K562 (cell line): ENCODE measurements around the gene KRTAP6-1. TPM values are rescaled to one million over a fixed set of nuclear protein-coding genes. Genes with fewer than 3 reads are reported as not detected.

ENCODE experiments used
- ATAC-seq: fragments of 200-7000 bp; cut with Tn5 transposase; 3 replicates; pipeline ENCODE4 v1.9.1; 2020; ENCODE audit warnings: moderate library complexity
- BruUV-seq: library from RNA; stranded (reverse); fragments of 400-500 nt; replicated peaks from 2 replicates; lab custom pipeline; 2021; lab: Mats Ljungman, UMichigan
- CTCF ChIA-PET: fragments of 300-600 bp; formaldehyde crosslinking; extraction: SDS; loops from one replicate; lab custom pipeline; 2021; ENCODE audit warnings: low intra/inter-chr PET ratio; lab: Yijun Ruan, JAX
- POLR2A ChIA-PET: fragments of 300-600, 350-650 bp; sonication (Branson Sonifier 250); formaldehyde crosslinking; extraction: SDS; loops from one replicate; lab custom pipeline; 2021; ENCODE audit warnings: antibody characterized with exemption, inconsistent platforms; lab: Yijun Ruan, JAX
- DNase-seq, 4 experiments: peaks; one replicate each; pipeline versions ENCODE4 v3.0.0 to v3.0.0-alpha.2; 2011 to 2018; ENCODE audit warnings: low spot score in 3 of 4, mixed read lengths in 3 of 4; ENCODE audit errors: extremely low read depth in 1 of 4
- FAIRE-seq: peaks from 2 replicates; lab custom pipeline; 2011; peaks lifted over from hg19 to GRCh38; lab: Jason Lieb, UNC
- H2AFZ ChIP-seq: 2 replicates; pipeline ENCODE4 v1.6.0; 2011; ENCODE audit warnings: low read depth, low read length, control low read depth, inconsistent platforms
- H3K27ac ChIP-seq: fragments of 200-600 bp; 3 replicates; pipeline ENCODE4 v1.8.0; 2011; ENCODE audit warnings: low read depth, mild to moderate bottlenecking, control low read depth, inconsistent platforms, low read length, moderate library complexity, mixed read lengths; ENCODE audit errors: extremely low read depth
- H3K27me3 ChIP-seq, 2 experiments: fragments of 300-600 bp in 1 of 2; 2 replicates in 1 of 2; 3 replicates in 1 of 2; pipeline versions ENCODE4 v1.6.0 to v1.8.0; 2011; ENCODE audit warnings: inconsistent platforms in 2 of 2, low read length in 2 of 2, mild to moderate bottlenecking in 1 of 2, mixed read lengths in 1 of 2, moderate library complexity in 1 of 2; ENCODE audit not compliant: control insufficient read depth in 2 of 2, insufficient read depth in 2 of 2
- H3K36me3 ChIP-seq: fragments of 300-600 bp; 3 replicates; pipeline ENCODE4 v1.8.0; 2011; ENCODE audit warnings: mild to moderate bottlenecking, low read length, inconsistent platforms; ENCODE audit not compliant: control insufficient read depth, insufficient read depth
- H3K4me1 ChIP-seq, 2 experiments: fragments of 200-600 bp in 1 of 2; replicated peaks in 1 of 2; 2 replicates in 1 of 2; 3 replicates in 1 of 2; pipeline versions ENCODE4 v1.5.1 to v1.8.0; 2011; ENCODE audit warnings: inconsistent platforms in 2 of 2, low read length in 2 of 2, mild to moderate bottlenecking in 1 of 2, mixed read lengths in 1 of 2, moderate library complexity in 1 of 2; ENCODE audit not compliant: control insufficient read depth in 2 of 2, insufficient read depth in 2 of 2
- H3K4me2 ChIP-seq: 2 replicates; pipeline ENCODE4 v1.6.1; 2011; ENCODE audit warnings: low read length, control low read depth, inconsistent platforms, mixed read lengths; ENCODE audit not compliant: insufficient read depth
- H3K4me3 ChIP-seq: fragments of 200-600 bp; sonication (generic), shearing (Covaris generic); 2 replicates; pipeline ENCODE4 v1.5.1; 2016; ENCODE audit warnings: control low read depth, inconsistent platforms
- H3K79me2 ChIP-seq: fragments of 200-600 bp; 3 replicates; pipeline ENCODE4 v1.8.0; 2011; ENCODE audit warnings: low read length, inconsistent platforms; ENCODE audit not compliant: control insufficient read depth, insufficient read depth
- H3K9ac ChIP-seq, 2 experiments: 2 replicates each; pipeline versions ENCODE4 v1.6.0 to v1.6.1; 2011; ENCODE audit warnings: low read depth in 2 of 2, low read length in 2 of 2, control low read depth in 1 of 2, inconsistent platforms in 1 of 2, mild to moderate bottlenecking in 1 of 2, mixed read lengths in 1 of 2; ENCODE audit not compliant: insufficient read depth in 1 of 2
- H3K9me1 ChIP-seq: one replicate; pipeline ENCODE4 v1.6.0; 2011; ENCODE audit warnings: inconsistent platforms, mild to moderate bottlenecking, low read length, moderate library complexity; ENCODE audit not compliant: control insufficient read depth, insufficient read depth
- H3K9me3 ChIP-seq: replicated peaks from 2 replicates; pipeline ENCODE4 v1.5.1; 2011; ENCODE audit warnings: low read depth, low read length, inconsistent platforms; ENCODE audit not compliant: control insufficient read depth, insufficient read depth
- H4K20me1 ChIP-seq: replicated peaks from 2 replicates; pipeline ENCODE4 v1.6.1; 2011; ENCODE audit warnings: low read length, inconsistent platforms, mixed read lengths; ENCODE audit not compliant: control insufficient read depth, insufficient read depth
- BCL6 ChIP-seq: fragments of 250-450 bp; sonication (Bioruptor Pico); IDR thresholded peaks from 2 replicates; pipeline ENCODE4 v1.4.0; 2020
- CAMTA2 ChIP-seq: fragments of 250-450 bp; sonication (Bioruptor Pico); conservative IDR thresholded peaks from 2 replicates; pipeline ENCODE4 v1.5.1; 2022
- CHD1 ChIP-seq: fragments of 200-600 bp; sonication (generic); IDR thresholded peaks from one replicate; pipeline ENCODE4 v1.6.1; 2012; ENCODE audit warnings: mild to moderate bottlenecking, moderate library complexity, low read length, inconsistent platforms
- CLOCK ChIP-seq: fragments of 250-450 bp; sonication (Bioruptor Pico); IDR thresholded peaks from 2 replicates; pipeline ENCODE4 v1.4.0; 2020; ENCODE audit warnings: mild to moderate bottlenecking, moderate library complexity, borderline replicate concordance
- NFE2L1 ChIP-seq: fragments of 450-650 bp; IDR thresholded peaks from 2 replicates; pipeline ENCODE4 v1.6.1; 2016; ENCODE audit warnings: missing genetic modification characterization, low read depth, mild to moderate bottlenecking, missing compliant biosample characterization, moderate library complexity, borderline replicate concordance
- PHF8 ChIP-seq: fragments of 200-600 bp; sonication (generic); IDR thresholded peaks from 2 replicates; pipeline ENCODE4 v1.6.1; 2012; ENCODE audit warnings: mixed run types, mild to moderate bottlenecking, inconsistent platforms, low read length, moderate library complexity, borderline replicate concordance
- POU5F1 ChIP-seq: fragments of 150-350 bp; IDR thresholded peaks from 2 replicates; pipeline ENCODE4 v1.6.1; 2014; ENCODE audit warnings: borderline replicate concordance, low read length, low read depth, mild to moderate bottlenecking; ENCODE audit not compliant: partially characterized antibody
- RBM15 ChIP-seq: fragments of 200-400 bp; formaldehyde crosslinking; IDR thresholded peaks from 2 replicates; pipeline ENCODE4 v1.6.1; 2018; ENCODE audit warnings: mild to moderate bottlenecking, low read length, moderate library complexity; ENCODE audit not compliant: insufficient read depth
- SAP30 ChIP-seq: fragments of 200-600 bp; sonication (generic); IDR thresholded peaks from 2 replicates; pipeline ENCODE4 v1.6.1; 2012; ENCODE audit warnings: borderline replicate concordance, low read depth, mild to moderate bottlenecking, moderate library complexity, low read length, control low read depth, inconsistent platforms; ENCODE audit not compliant: insufficient read depth, poor library complexity, severe bottlenecking
- SREBF2 ChIP-seq: sonication (generic); formaldehyde crosslinking; IDR thresholded peaks from 2 replicates; pipeline ENCODE4 v1.4.0; 2020; ENCODE audit warnings: mild to moderate bottlenecking, missing genetic modification reagents
- TARDBP ChIP-seq: fragments of 450-650 bp; IDR thresholded peaks from 2 replicates; pipeline ENCODE4 v1.6.1; 2016
- TRIM28 ChIP-seq: fragments of 450-650 bp; IDR thresholded peaks from 2 replicates; pipeline ENCODE4 v1.6.1; 2017
- WHSC1 ChIP-seq: IDR thresholded peaks from one replicate; pipeline ENCODE4 v1.6.1; 2012; ENCODE audit warnings: low read length, control low read depth, inconsistent platforms
- ZNF165 ChIP-seq: fragments of 250-450 bp; sonication (Bioruptor Pico); IDR thresholded peaks from 2 replicates; pipeline ENCODE4 v1.4.0; 2020; ENCODE audit warnings: borderline replicate concordance
- WGBS: fragments of 100-300 bp; shearing (Covaris generic); methylation state at CpG from one replicate; pipeline ENCODE4 v1.1.6; 2016; ENCODE audit warnings: low coverage, mixed read lengths; ENCODE audit not compliant: insufficient coverage; ENCODE audit errors: missing lambda C conversion rate; 5-methylcytosine and 5-hydroxymethylcytosine counted together
- in situ Hi-C: fragments of 300-500 bp; cut with MboI; formaldehyde crosslinking; loops from 4 replicates; pipeline ENCODE4 v1.15.0; 2018; ENCODE audit warnings: inconsistent platforms, mixed read lengths
- intact Hi-C: fragments of 100-400 bp; cut with micrococcal nuclease; formaldehyde crosslinking; loops from 2 replicates; pipeline ENCODE4 v1.14.2; 2022
- polyA plus RNA-seq, 8 experiments: library from polyadenylated mRNA; depleted of rRNA in 4 of 8; stranded (reverse) in 5 of 8; unstranded in 3 of 8; fragments of >200 nt; fragmentation: Nextera tagmentation in 2 of 8; fragmentation: Illumina TruSeq in 1 of 8; extraction: Ambion mirVana in 2 of 8; extraction: Trizol in 1 of 8; gene quantifications; 2 replicates each; pipeline versions ENCODE4 v1.2.1 to v1.2.3, GENCODE V29; 2011 to 2014; ENCODE audit warnings: inconsistent platforms in 1 of 8, missing spikeins in 1 of 8
- total RNA-seq, 7 experiments: library from RNA; depleted of rRNA in 6 of 7; stranded (reverse); fragments of >200 nt in 6 of 7; fragmentation: Illumina TruSeq in 2 of 7; extraction: Trizol in 2 of 7; gene quantifications; 2 replicates each; pipeline versions ENCODE4 v1.2.1 to v1.2.3, GENCODE V29; 2011 to 2021; ENCODE audit warnings: low replicate concordance in 1 of 7
- TF ChIP-seq, protein P1 (sequence below): fragments of 450-650 bp; IDR thresholded peaks from 2 replicates; pipeline ENCODE4 v1.6.1; 2016; ENCODE audit warnings: antibody characterized with exemption
- TF ChIP-seq, protein P2 (sequence below): fragments of 450-650 bp; IDR thresholded peaks from 2 replicates; pipeline ENCODE4 v1.6.1; 2016; ENCODE audit warnings: missing biosample characterization, missing genetic modification characterization

KRTAP6-1 gene
- total and polyA plus RNA-seq, 9 of the 15 experiments (the other 6 are each of a cell fraction or from before 2014, with no cell fraction given), result not detected

GRCh38 chr21:30579346-30579745 is 34.4 kb downstream of the KRTAP6-1 start:
- in situ Hi-C loops (no loop called here), intact Hi-C loops (no loop called here)
- FAIRE-seq, result no peak
- TF ChIP-seq NFE2L1 (tag) (no peak), TARDBP (no peak), CLOCK (CRISPR knock-in tag) (no peak), CHD1 (no peak), SREBF2 (no peak), CAMTA2 (no peak), PHF8 (no peak), POU5F1 (no peak), TRIM28 (no peak), ZNF165 (CRISPR knock-in tag) (no peak), SAP30 (no peak), BCL6 (CRISPR knock-in tag) (no peak), WHSC1 (no peak), RBM15 (no peak)
- TF ChIP-seq, protein P1, sequence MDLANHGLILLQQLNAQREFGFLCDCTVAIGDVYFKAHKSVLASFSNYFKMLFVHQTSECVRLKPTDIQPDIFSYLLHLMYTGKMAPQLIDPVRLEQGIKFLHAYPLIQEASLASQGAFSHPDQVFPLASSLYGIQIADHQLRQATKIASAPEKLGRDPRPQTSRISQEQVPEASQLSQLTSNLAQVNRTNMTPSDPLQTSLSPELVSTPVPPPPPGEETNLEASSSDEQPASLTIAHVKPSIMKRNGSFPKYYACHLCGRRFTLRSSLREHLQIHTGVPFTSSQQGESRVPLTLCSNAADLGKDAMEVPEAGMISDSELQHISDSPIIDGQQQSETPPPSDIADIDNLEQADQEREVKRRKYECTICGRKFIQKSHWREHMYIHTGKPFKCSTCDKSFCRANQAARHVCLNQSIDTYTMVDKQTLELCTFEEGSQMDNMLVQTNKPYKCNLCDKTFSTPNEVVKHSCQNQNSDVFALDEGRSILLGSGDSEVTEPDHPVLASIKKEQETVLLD, result no peak
- TF ChIP-seq, protein P2, sequence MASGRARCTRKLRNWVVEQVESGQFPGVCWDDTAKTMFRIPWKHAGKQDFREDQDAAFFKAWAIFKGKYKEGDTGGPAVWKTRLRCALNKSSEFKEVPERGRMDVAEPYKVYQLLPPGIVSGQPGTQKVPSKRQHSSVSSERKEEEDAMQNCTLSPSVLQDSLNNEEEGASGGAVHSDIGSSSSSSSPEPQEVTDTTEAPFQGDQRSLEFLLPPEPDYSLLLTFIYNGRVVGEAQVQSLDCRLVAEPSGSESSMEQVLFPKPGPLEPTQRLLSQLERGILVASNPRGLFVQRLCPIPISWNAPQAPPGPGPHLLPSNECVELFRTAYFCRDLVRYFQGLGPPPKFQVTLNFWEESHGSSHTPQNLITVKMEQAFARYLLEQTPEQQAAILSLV (tag), result no peak
- no peaks in the 10 kb centered on the region for H3K27me3 ChIP-seq
- CTCF ChIA-PET, result no interaction called here
- no peaks in the 10 kb centered on the region for H4K20me1 ChIP-seq
- DNase-seq, result no peak
- no peak overlapping the region for H2AFZ ChIP-seq
- 0% methylated on average over 1 of the region's 1 CpG for WGBS
- H3K9me3 ChIP-seq, result no peaks in the 10 kb centered on the region; the same call in 1 of the 2 replicates
- no peak overlapping the region for H3K9ac ChIP-seq
- H3K79me2 ChIP-seq, result no peaks in the 10 kb centered on the region
- no peaks in the 10 kb centered on the region for H3K9me1 ChIP-seq
- no TSS peak for BruUV-seq
- H3K36me3 ChIP-seq, result no peaks in the 10 kb centered on the region
- H3K4me1 ChIP-seq, result no peaks in the 10 kb centered on the region
- POLR2A ChIA-PET, result no interaction called here
- no peak overlapping the region for H3K4me2 ChIP-seq
- no peak overlapping the region for H3K4me3 ChIP-seq
- no peak for ATAC-seq
- no peak overlapping the region for H3K27ac ChIP-seq
